ENCODE measurements around the gene SCUBE2. TPM values are rescaled to one million over a fixed set of nuclear protein-coding genes. Genes with fewer than 3 reads are reported as not detected.

The SCUBE2 gene
- total and polyA plus RNA-seq, 2 donors (not counting 1 experiment from before 2014, with no cell fraction given): 0.61 to 1.8 TPM

GRCh38 chr11:9052316-9052715, 39.1 kb downstream of the SCUBE2 start:
- no peaks in the 10 kb centered on the region for H4K20me1 ChIP-seq (ENCODE audit: control insufficient read depth, extremely low read depth, insufficient read depth, low read length)
- peaks cover 6% of the 10 kb centered on the region for H3K4me1 ChIP-seq (ENCODE audit: control insufficient read depth, extremely low read depth, insufficient read depth, low read length)
- no peaks in the 10 kb centered on the region for H3K9me3 ChIP-seq (ENCODE audit: control insufficient read depth, insufficient read depth, low read depth, low read length)
- no peak overlapping the region for H3K4me3 ChIP-seq (replicated peaks in 1 of 4; ENCODE audit: control extremely low read depth in 1 of 4, insufficient read depth in 1 of 4, low read depth in 3 of 4, low read length in 4 of 4)
- H3K9ac ChIP-seq (ENCODE audit: insufficient read depth, low read length): no peak overlapping the region
- no peaks in the 10 kb centered on the region for H3K79me2 ChIP-seq (ENCODE audit: control insufficient read depth, insufficient read depth, low read length)
- H2AFZ ChIP-seq (ENCODE audit: low read length): no peak overlapping the region
- no peak for DNase-seq (ENCODE audit: low read depth in 2 of 2)
- no peak overlapping the region for H3K4me2 ChIP-seq (ENCODE audit: extremely low read depth, insufficient read depth, low read length)
- no peaks in the 10 kb centered on the region for H3K27me3 ChIP-seq (ENCODE audit: control insufficient read depth, insufficient read depth, low read length)
- TF ChIP-seq EZH2 (IDR thresholded peaks at IDR 0.05; ENCODE audit: low read length, missing control alignments): no peak
- no peak for TF ChIP-seq CTCF (conservative IDR thresholded peaks at IDR 0.05 in 1 of 2, IDR thresholded peaks at IDR 0.05 in 1 of 2; ENCODE audit: low read depth in 1 of 2, low read length in 2 of 2)
- H3K36me3 ChIP-seq (ENCODE audit: control insufficient read depth, insufficient read depth, low read length): no peaks in the 10 kb centered on the region
- H3K27ac ChIP-seq (ENCODE audit: insufficient read depth, low read length): no peak overlapping the region

DNA sequence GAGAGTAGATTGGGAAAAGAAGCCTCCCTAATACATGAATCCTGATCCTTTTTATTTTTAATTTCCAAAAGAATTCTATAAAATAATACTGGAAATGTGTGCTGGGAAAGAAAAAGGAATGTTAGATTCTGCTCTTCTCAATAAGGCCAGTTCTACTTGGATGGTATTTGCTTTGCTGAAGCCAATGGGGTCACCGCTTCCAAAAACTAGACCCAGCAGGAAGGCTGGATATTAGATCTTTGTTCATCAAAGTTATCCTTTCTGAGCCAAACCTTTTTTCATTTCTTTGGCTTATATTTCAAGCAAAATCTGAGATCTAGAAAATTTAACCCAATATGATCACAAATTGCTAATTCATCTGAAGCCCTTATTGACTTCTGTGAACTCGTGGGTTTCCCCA, 41.4 kb downstream of the SCUBE2 start:
- H3K27me3 ChIP-seq (ENCODE audit: control insufficient read depth, insufficient read depth, low read length): no peaks in the 10 kb centered on the region
- H3K36me3 ChIP-seq (ENCODE audit: control insufficient read depth, insufficient read depth, low read length): no peaks in the 10 kb centered on the region
- peaks cover 8% of the 10 kb centered on the region for H3K4me1 ChIP-seq (ENCODE audit: control insufficient read depth, extremely low read depth, insufficient read depth, low read length)
- no peak for DNase-seq (ENCODE audit: low read depth in 2 of 2)
- no peak overlapping the region for H3K27ac ChIP-seq (ENCODE audit: insufficient read depth, low read length)
- TF ChIP-seq EZH2 (IDR thresholded peaks at IDR 0.05; ENCODE audit: low read length, missing control alignments): no peak
- no peak for TF ChIP-seq CTCF (conservative IDR thresholded peaks at IDR 0.05 in 1 of 2, IDR thresholded peaks at IDR 0.05 in 1 of 2; ENCODE audit: low read depth in 1 of 2, low read length in 2 of 2)
- no peak overlapping the region for H3K4me2 ChIP-seq (ENCODE audit: extremely low read depth, insufficient read depth, low read length)
- no peak overlapping the region for H3K4me3 ChIP-seq (replicated peaks in 1 of 4; ENCODE audit: control extremely low read depth in 1 of 4, insufficient read depth in 1 of 4, low read depth in 3 of 4, low read length in 4 of 4)
- H4K20me1 ChIP-seq (ENCODE audit: control insufficient read depth, extremely low read depth, insufficient read depth, low read length): no peaks in the 10 kb centered on the region
- H3K9me3 ChIP-seq (ENCODE audit: control insufficient read depth, insufficient read depth, low read depth, low read length): no peaks in the 10 kb centered on the region
- H3K79me2 ChIP-seq (ENCODE audit: control insufficient read depth, insufficient read depth, low read length): no peaks in the 10 kb centered on the region
- H3K9ac ChIP-seq (ENCODE audit: insufficient read depth, low read length): no peak overlapping the region
- H2AFZ ChIP-seq (ENCODE audit: low read length): no peak overlapping the region

- Histone ChIP-seq H3K27me3 (ENCODE audit: control insufficient read depth, insufficient read depth, low read length) (no peaks in the 10 kb centered on the region), H3K27ac (ENCODE audit: insufficient read depth, low read length) (no peak overlapping the region), H2AFZ (ENCODE audit: low read length) (peak overlapping the region; percentile 35), H3K79me2 (ENCODE audit: control insufficient read depth, insufficient read depth, low read length) (no peaks in the 10 kb centered on the region), H3K4me3 (replicated peaks in 1 of 4; ENCODE audit: control extremely low read depth in 1 of 4, insufficient read depth in 1 of 4, low read depth in 3 of 4, low read length in 4 of 4) (peak overlapping the region; percentile 1 to 23 (median 6)), H3K36me3 (ENCODE audit: control insufficient read depth, insufficient read depth, low read length) (no peaks in the 10 kb centered on the region), H4K20me1 (ENCODE audit: control insufficient read depth, extremely low read depth, insufficient read depth, low read length) (no peaks in the 10 kb centered on the region), H3K9me3 (ENCODE audit: control insufficient read depth, insufficient read depth, low read depth, low read length) (no peaks in the 10 kb centered on the region), H3K4me1 (ENCODE audit: control insufficient read depth, extremely low read depth, insufficient read depth, low read length) (peaks cover 8% of the 10 kb centered on the region), H3K4me2 (ENCODE audit: extremely low read depth, insufficient read depth, low read length) (peak overlapping the region; percentile 67), H3K9ac (ENCODE audit: insufficient read depth, low read length) (no peak overlapping the region)
- DNase-seq (ENCODE audit: low read depth in 2 of 2): peak in 1 of 2 donors; percentile 83
- TF ChIP-seq EZH2 (IDR thresholded peaks at IDR 0.05; ENCODE audit: low read length, missing control alignments) (no peak), CTCF (conservative IDR thresholded peaks at IDR 0.05 in 1 of 2, IDR thresholded peaks at IDR 0.05 in 1 of 2; ENCODE audit: low read depth in 1 of 2, low read length in 2 of 2) (no peak)
Observed at GRCh38 chr11:9047964-9048523, 43.4 kb downstream of the SCUBE2 start.
